Osteoblast (primary cell): ENCODE data around the gene TRDMT1. TPM values are rescaled to one million over a fixed set of nuclear protein-coding genes. Genes with fewer than 3 reads are reported as not detected.

Experiments used
- DNase-seq: peaks from one replicate; pipeline ENCODE4 v3.0.0; 2011; ENCODE audit warnings: low spot score, mixed read lengths; ENCODE audit not compliant: insufficient read length; ENCODE audit errors: missing footprints
- H2AFZ ChIP-seq: 2 replicates; pipeline ENCODE4 v1.6.0; 2011; ENCODE audit warnings: mild to moderate bottlenecking, low read length
- H3K27ac ChIP-seq: 2 replicates; pipeline ENCODE4 v1.5.1; 2011; ENCODE audit warnings: mild to moderate bottlenecking, low read depth, low read length, moderate library complexity
- H3K27me3 ChIP-seq: 2 replicates; pipeline ENCODE4 v1.6.0; 2012; ENCODE audit warnings: mild to moderate bottlenecking, control low read depth, inconsistent platforms, low read length, moderate library complexity; ENCODE audit not compliant: insufficient read depth
- H3K36me3 ChIP-seq: 2 replicates; pipeline ENCODE4 v1.5.1; 2011; ENCODE audit warnings: mild to moderate bottlenecking, low read length, control low read depth, moderate library complexity; ENCODE audit not compliant: insufficient read depth
- H3K4me1 ChIP-seq: 2 replicates; pipeline ENCODE4 v1.5.1; 2011; ENCODE audit warnings: mild to moderate bottlenecking, low read length, control low read depth, moderate library complexity; ENCODE audit not compliant: insufficient read depth
- H3K4me2 ChIP-seq: 2 replicates; pipeline ENCODE4 v1.6.0; 2011; ENCODE audit warnings: mild to moderate bottlenecking, low read length; ENCODE audit not compliant: insufficient read depth
- H3K4me3 ChIP-seq: fragments of 200-600 bp; sonication (generic); 3 replicates; pipeline ENCODE4 v1.5.1; 2012; ENCODE audit warnings: mild to moderate bottlenecking, low read length, inconsistent platforms; ENCODE audit not compliant: insufficient read depth
- H3K79me2 ChIP-seq: 2 replicates; pipeline ENCODE4 v1.6.0; 2012; ENCODE audit warnings: mild to moderate bottlenecking, low read length, control low read depth, inconsistent platforms; ENCODE audit not compliant: insufficient read depth
- H3K9me3 ChIP-seq: 2 replicates; pipeline ENCODE4 v1.5.1; 2011; ENCODE audit warnings: low read depth, low read length, control low read depth
- H4K20me1 ChIP-seq: 2 replicates; pipeline ENCODE4 v1.6.0; 2012; ENCODE audit warnings: mild to moderate bottlenecking, low read length, control low read depth; ENCODE audit not compliant: insufficient read depth
- total RNA-seq: library from RNA; depleted of rRNA; stranded (reverse); fragments of >200 nt; gene quantifications from 2 replicates; pipeline ENCODE4 v1.2.3, GENCODE V29; 2012
- TF ChIP-seq, protein P1 (sequence below): IDR thresholded peaks from 2 replicates; pipeline ENCODE4 v1.5.1; 2011; ENCODE audit warnings: mild to moderate bottlenecking, low read depth, low read length, moderate library complexity; ENCODE audit errors: extremely low read depth

Gene TRDMT1
- total RNA-seq, 1 donor, result 7.6 TPM

DNA sequence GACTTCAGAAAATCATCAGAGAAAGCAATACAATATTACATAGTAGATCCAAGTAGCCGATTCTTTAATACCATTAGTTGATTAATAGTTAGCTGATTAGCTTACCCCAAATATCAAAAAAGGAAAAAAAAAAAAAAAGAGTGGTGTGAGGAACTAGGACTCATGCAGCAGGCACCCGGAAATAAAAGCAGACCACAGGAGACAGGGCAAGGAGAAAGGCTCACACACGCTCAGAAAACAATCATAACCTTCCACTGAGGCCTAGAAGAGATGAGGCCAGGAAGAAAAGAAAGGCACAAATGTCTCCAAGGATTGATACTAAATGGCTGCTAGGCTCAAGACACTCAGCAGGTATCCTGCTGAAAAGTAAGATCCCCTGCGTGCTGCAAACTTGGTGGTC is 25.9 kb downstream of the TRDMT1 start:
- peak overlapping the region; percentile 47 for H3K27ac ChIP-seq
- H3K4me2 ChIP-seq, result peak overlapping the region; percentile 72
- H3K27me3 ChIP-seq, result no peaks in the 10 kb centered on the region
- DNase-seq, result peak; percentile 34
- H3K9me3 ChIP-seq, result no peaks in the 10 kb centered on the region
- TF ChIP-seq, protein P1, sequence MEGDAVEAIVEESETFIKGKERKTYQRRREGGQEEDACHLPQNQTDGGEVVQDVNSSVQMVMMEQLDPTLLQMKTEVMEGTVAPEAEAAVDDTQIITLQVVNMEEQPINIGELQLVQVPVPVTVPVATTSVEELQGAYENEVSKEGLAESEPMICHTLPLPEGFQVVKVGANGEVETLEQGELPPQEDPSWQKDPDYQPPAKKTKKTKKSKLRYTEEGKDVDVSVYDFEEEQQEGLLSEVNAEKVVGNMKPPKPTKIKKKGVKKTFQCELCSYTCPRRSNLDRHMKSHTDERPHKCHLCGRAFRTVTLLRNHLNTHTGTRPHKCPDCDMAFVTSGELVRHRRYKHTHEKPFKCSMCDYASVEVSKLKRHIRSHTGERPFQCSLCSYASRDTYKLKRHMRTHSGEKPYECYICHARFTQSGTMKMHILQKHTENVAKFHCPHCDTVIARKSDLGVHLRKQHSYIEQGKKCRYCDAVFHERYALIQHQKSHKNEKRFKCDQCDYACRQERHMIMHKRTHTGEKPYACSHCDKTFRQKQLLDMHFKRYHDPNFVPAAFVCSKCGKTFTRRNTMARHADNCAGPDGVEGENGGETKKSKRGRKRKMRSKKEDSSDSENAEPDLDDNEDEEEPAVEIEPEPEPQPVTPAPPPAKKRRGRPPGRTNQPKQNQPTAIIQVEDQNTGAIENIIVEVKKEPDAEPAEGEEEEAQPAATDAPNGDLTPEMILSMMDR, result no peak
- H3K79me2 ChIP-seq, result no peaks in the 10 kb centered on the region
- no peaks in the 10 kb centered on the region for H3K36me3 ChIP-seq
- peak overlapping the region; percentile 43 for H3K4me3 ChIP-seq
- H2AFZ ChIP-seq, result peak overlapping the region; percentile 87
- H3K4me1 ChIP-seq, result peaks cover 20% of the 10 kb centered on the region
- H4K20me1 ChIP-seq, result no peaks in the 10 kb centered on the region

DNA sequence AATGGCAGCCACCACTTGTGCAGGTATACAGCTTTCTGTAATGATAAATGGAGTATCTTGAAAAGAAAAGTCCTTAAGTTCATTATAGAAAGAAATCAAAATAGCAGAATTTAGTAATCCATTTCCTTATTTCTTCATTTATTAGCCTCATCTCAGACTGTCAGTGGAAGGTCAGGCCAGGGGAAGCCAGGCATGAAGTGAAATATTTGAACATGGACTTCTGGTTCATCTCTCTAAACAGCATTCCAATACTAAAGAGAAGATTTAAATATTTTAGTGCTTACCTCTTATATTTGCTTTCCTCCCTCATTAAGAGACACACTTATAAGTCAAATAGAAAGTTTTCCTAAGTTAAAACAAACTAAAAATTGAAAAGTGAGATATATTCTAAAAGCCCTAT is 26.8 kb downstream of the TRDMT1 start:
- Histone ChIP-seq H4K20me1 (no peaks in the 10 kb centered on the region), H3K9me3 (no peaks in the 10 kb centered on the region), H3K27me3 (no peaks in the 10 kb centered on the region), H3K27ac (no peak overlapping the region), H3K4me3 (no peak overlapping the region), H3K36me3 (no peaks in the 10 kb centered on the region), H3K4me1 (peaks cover 20% of the 10 kb centered on the region), H3K79me2 (no peaks in the 10 kb centered on the region), H3K4me2 (no peak overlapping the region), H2AFZ (peak overlapping the region; percentile 20)
- TF ChIP-seq, protein P1, result no peak
- DNase-seq, result no peak

DNA sequence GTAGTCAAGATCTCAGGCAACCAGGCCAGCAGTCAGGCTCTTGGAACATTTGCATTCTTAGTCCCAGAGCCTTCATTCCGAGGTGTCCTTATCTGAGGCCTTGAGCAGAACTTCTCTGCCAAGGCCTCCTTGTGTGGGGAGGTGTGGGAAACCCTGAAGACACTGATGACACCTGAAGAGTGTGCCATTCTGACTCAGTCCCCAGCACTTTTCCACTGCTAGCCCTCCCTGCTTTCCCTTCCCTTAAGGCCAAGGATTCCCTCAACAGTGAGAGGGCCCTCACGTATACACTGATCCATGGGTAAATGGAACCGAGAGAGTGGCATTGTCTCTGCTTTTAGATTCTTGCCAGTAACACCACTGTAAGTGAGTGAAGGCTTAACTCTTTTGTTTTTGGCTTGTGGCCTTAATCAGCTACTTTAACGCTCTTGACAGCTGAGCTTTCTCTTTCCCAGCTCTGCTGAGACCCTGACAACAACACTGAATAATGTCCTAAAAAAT is 30.3 kb downstream of the TRDMT1 start:
- H3K4me1 ChIP-seq, result peaks cover 13% of the 10 kb centered on the region
- H3K4me3 ChIP-seq, result no peak overlapping the region
- TF ChIP-seq, protein P1, result no peak
- H3K27ac ChIP-seq, result no peak overlapping the region
- no peaks in the 10 kb centered on the region for H4K20me1 ChIP-seq
- no peaks in the 10 kb centered on the region for H3K36me3 ChIP-seq
- H3K4me2 ChIP-seq, result no peak overlapping the region
- no peaks in the 10 kb centered on the region for H3K9me3 ChIP-seq
- no peak overlapping the region for H2AFZ ChIP-seq
- H3K79me2 ChIP-seq, result no peaks in the 10 kb centered on the region
- no peak for DNase-seq
- no peaks in the 10 kb centered on the region for H3K27me3 ChIP-seq

DNA sequence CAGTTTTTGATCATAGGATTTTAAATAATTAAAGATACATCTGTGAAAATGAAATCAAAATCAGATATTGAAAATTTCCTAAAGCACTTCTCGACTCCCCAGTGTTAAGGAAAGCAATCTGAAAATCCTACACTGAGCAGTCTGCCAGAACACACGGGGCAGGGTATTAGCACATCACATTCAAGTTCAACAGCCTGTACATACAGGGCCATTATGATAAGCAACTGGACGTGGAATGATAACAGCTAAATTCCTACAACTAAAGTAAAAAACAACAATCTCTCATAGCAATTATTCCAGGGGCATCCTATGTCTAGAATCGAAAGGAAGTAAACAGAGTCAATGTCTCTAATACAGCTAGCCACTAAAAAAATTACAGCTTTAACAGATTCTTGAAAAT is 31.7 kb downstream of the TRDMT1 start:
- TF ChIP-seq, protein P1, result no peak
- Histone ChIP-seq H3K4me1 (peaks cover 3% of the 10 kb centered on the region), H3K36me3 (no peaks in the 10 kb centered on the region), H3K79me2 (no peaks in the 10 kb centered on the region), H3K27me3 (no peaks in the 10 kb centered on the region), H3K4me2 (no peak overlapping the region), H2AFZ (no peak overlapping the region), H3K27ac (no peak overlapping the region), H3K9me3 (no peaks in the 10 kb centered on the region), H4K20me1 (no peaks in the 10 kb centered on the region), H3K4me3 (no peak overlapping the region)
- no peak for DNase-seq
